Mucosa of descending colon (tissue), 3 donors: Measurements from ENCODE around the gene WDR93. TPM values are rescaled to one million over a fixed set of nuclear protein-coding genes. Genes with fewer than 3 reads are reported as not detected.

Experiments
- ATAC-seq: fragments of 200-7000 bp; cut with Tn5 transposase; one replicate; pipeline ENCODE4 v1.9.1; 2020; ENCODE audit warnings: mild to moderate bottlenecking, moderate library complexity
- DNase-seq, 3 donors: peaks; one replicate each; pipeline ENCODE4 v3.0.0-alpha.2; 2020
- H3K36me3 ChIP-seq: fragments of 200-600 bp; one replicate; pipeline ENCODE4 v1.8.0; 2021; ENCODE audit warnings: low read depth, mild to moderate bottlenecking
- H3K4me1 ChIP-seq: fragments of 200-600 bp; one replicate; pipeline ENCODE4 v1.8.0; 2021; ENCODE audit warnings: low read depth, mild to moderate bottlenecking
- H3K4me3 ChIP-seq: fragments of 200-600 bp; one replicate; pipeline ENCODE4 v1.8.0; 2021; ENCODE audit warnings: mild to moderate bottlenecking
- H3K9me3 ChIP-seq: fragments of 200-600 bp; one replicate; pipeline ENCODE4 v1.8.0; 2021; ENCODE audit warnings: mild to moderate bottlenecking
- CTCF ChIP-seq: fragments of 200-600 bp; IDR thresholded peaks from one replicate; pipeline ENCODE4 v1.8.0; 2022; ENCODE audit warnings: antibody characterized with exemption, mild to moderate bottlenecking
- intact Hi-C, 2 donors: fragments of 100-400 bp; cut with DNase I in 1 of 2; cut with micrococcal nuclease in 1 of 2; formaldehyde crosslinking; loops; one replicate each; pipeline versions ENCODE4 v1.11.0 to v1.11.1; 2022; cut with DNase I, micrococcal nuclease
- total RNA-seq, 3 donors: library from RNA; stranded (reverse); fragmentation: NEBNext Ultra II Directional in 2 of 3; extraction: Animal tissue kit (Norgen Biotek cat#: 25700) in 2 of 3; gene quantifications; one replicate each; pipeline versions ENCODE4 v1.2.1 to v1.2.4, GENCODE V29; 2021 to 2023
- donor health status: DM: no; HTN: no; CAD: no; lungs with moderate emphysema.
- donor health status: DM: no; HTN: no; CAD: no.
- donor health status: DM: no; HTN: yes; CAD: no.

WDR93 gene
- total RNA-seq, 3 donors from 2014 or later = 0.14 TPM; not detected in 2

- DNase-seq = no peak
- no peak for TF ChIP-seq CTCF
- Histone ChIP-seq H3K4me1 (peaks cover 23% of the 10 kb centered on the region), H3K4me3 (no peak overlapping the region), H3K9me3 (no peaks in the 10 kb centered on the region), H3K36me3 (no peaks in the 10 kb centered on the region)
- intact Hi-C loops = no loop called here
- no peak for ATAC-seq
Observed at GRCh38 chr15:89749526-89749925, 58.9 kb downstream of the WDR93 start.

- intact Hi-C loops = no loop called here
- no peak overlapping the region for H3K4me3 ChIP-seq
- DNase-seq = peak in 2 of 3 donors; percentile 35 to 65
- no peak for TF ChIP-seq CTCF
- H3K9me3 ChIP-seq = no peaks in the 10 kb centered on the region
- H3K36me3 ChIP-seq = no peaks in the 10 kb centered on the region
- peaks cover 23% of the 10 kb centered on the region for H3K4me1 ChIP-seq
- ATAC-seq = peak; percentile 44
Observed at GRCh38 chr15:89749951-89750559, 59.4 kb downstream of the WDR93 start.

GRCh38 chr15:89750560-89751542, 60.2 kb downstream of the WDR93 start, which contains the start of gene MESP1:
MESP1 (minus strand) TSS chr15:89751249; CDS start chr15:89751231, 18 bp downstream.
- intact Hi-C loops = no loop called here
- DNase-seq = peak; percentile 94 to 95 (median 94)
- ATAC-seq = peak; percentile 95

GRCh38 chr15:89751748-89752147, 61.1 kb downstream of the WDR93 start:
- Histone ChIP-seq H3K36me3 (no peaks in the 10 kb centered on the region), H3K9me3 (no peaks in the 10 kb centered on the region), H3K4me1 (peaks cover 23% of the 10 kb centered on the region), H3K4me3 (no peak overlapping the region)
- no peak for DNase-seq
- no peak for ATAC-seq
- intact Hi-C loops = no loop called here
- no peak for TF ChIP-seq CTCF

More at GRCh38 chr15:89750560-89751542, 60.2 kb downstream of the WDR93 start, which contains the start of gene MESP1:
- H3K36me3 ChIP-seq = no peaks in the 10 kb centered on the region
- peaks cover 23% of the 10 kb centered on the region for H3K4me1 ChIP-seq
- TF ChIP-seq CTCF = peak; percentile 70
- no peaks in the 10 kb centered on the region for H3K9me3 ChIP-seq
- H3K4me3 ChIP-seq = peak within 1 kb of the TSS; percentile 12

- H3K9me3 ChIP-seq = no peaks in the 10 kb centered on the region
- no peak for ATAC-seq
- H3K4me1 ChIP-seq = peaks cover 13% of the 10 kb centered on the region
- intact Hi-C loops = no loop called here
- H3K36me3 ChIP-seq = no peaks in the 10 kb centered on the region
- H3K4me3 ChIP-seq = no peak overlapping the region
- no peak for TF ChIP-seq CTCF
- DNase-seq = no peak
Observed at GRCh38 chr15:89753855-89754254, 63.2 kb downstream of the WDR93 start.
